Islet of Langerhans (tissue), 1 donor: ENCODE data around the gene STS.

Source experiments
- FAIRE-seq: peaks from one replicate; lab custom pipeline; 2011; peaks lifted over from hg19 to GRCh38; lab: Jason Lieb, UNC

Gene STS, protein sequence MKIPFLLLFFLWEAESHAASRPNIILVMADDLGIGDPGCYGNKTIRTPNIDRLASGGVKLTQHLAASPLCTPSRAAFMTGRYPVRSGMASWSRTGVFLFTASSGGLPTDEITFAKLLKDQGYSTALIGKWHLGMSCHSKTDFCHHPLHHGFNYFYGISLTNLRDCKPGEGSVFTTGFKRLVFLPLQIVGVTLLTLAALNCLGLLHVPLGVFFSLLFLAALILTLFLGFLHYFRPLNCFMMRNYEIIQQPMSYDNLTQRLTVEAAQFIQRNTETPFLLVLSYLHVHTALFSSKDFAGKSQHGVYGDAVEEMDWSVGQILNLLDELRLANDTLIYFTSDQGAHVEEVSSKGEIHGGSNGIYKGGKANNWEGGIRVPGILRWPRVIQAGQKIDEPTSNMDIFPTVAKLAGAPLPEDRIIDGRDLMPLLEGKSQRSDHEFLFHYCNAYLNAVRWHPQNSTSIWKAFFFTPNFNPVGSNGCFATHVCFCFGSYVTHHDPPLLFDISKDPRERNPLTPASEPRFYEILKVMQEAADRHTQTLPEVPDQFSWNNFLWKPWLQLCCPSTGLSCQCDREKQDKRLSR

GRCh38 chrX:7147413-7147977, at the start of gene STS:
Gene STS (plus strand): TSS chrX:7147712. CDS start chrX:7253200, 105,488 bp downstream.
- FAIRE-seq = no peak

GRCh38 chrX:7100022-7100421, 47.5 kb upstream of the STS start:
- no peak for FAIRE-seq

DNA sequence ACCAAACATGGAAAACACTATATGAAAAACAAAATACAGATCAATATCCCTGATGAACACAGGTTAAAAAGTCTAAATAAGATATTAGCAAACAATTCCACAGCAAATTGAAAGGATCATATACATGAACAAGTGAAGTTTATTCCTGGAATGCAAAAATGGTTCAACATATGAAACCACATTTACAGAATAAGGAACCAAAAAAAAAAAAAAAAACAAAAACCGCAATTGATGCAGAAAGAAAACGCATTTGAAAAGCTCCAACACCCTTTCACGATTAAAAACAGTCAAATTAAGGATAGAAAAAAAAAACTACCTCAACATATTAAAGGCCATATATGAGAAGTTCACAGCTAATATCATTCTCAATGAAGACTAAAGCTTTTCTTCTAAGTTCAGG, 45.4 kb upstream of the STS start:
- FAIRE-seq = peak; percentile 45

DNA sequence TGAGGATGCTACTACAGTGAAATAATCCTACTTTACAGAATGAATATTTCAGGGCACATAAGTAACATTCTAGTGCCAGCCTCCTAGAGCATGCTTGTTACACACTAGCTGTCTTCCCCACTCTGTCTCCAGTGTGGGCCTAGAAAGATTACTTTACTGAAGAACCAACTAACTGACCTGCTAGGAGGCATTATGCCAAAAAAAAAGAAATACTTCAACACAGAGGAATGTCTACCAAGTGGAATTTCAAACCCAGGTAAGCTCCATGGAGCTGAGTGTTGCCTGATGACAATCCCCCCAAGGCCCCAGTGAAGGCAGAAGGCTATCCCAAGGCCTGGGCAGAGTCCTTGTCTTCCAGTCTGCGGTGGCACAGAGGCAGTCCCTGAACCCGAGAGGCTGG, 40.9 kb upstream of the STS start:
- no peak for FAIRE-seq

- FAIRE-seq = no peak
These were observed 39.5 kb upstream of the STS start for GRCh38 chrX:7108030-7108429.

- FAIRE-seq = no peak
These were observed 38.4 kb upstream of the STS start for GRCh38 chrX:7109049-7109531.

- no peak for FAIRE-seq
These were observed 37.4 kb upstream of the STS start for GRCh38 chrX:7109838-7110793.

- FAIRE-seq = no peak
These were observed 36.7 kb upstream of the STS start for GRCh38 chrX:7110821-7111276.

- no peak for FAIRE-seq
These were observed 36.0 kb upstream of the STS start for GRCh38 chrX:7111518-7111917.

- FAIRE-seq = no peak
These were observed 35.4 kb upstream of the STS start for GRCh38 chrX:7112071-7112470.

DNA sequence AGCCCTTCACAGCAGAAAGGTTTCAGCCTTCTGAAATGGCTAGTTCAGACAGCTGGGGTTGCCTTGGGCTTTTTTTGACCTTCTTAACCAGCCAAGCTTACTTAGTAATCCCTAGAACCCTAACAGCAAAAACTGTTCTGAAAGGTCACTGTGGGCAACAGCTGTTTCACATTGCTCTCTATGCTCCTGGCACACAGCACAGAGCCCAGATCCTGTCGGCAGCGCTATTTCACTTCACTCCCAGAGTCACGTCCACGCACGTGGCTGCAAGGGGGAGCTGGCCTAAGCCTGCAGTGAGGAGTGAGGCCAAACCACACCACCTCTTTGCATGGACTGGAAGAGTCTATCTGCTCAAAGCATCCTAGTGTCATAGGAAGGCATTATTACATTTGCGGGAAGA, 32.0 kb upstream of the STS start:
- FAIRE-seq = no peak

DNA sequence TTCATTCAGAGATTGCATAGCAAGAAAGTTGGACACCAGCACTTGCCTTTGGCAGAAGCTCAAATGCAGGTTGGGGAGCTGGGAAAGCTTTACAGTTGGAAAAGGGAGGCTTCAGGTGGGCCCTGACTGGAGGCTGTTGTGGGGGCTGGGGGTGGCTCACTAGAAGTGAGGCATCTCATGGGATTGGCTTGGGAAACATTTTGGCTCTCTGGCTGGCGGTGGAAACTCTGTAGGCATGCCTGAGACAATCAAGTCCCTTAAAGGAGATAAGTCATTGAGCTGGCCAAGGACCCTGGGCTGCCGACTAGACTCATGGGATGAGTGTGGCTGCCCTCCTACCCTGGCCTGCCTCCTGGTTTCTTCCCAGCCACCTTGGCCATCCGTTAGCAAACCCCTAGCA, 31.4 kb upstream of the STS start:
- no peak for FAIRE-seq

DNA sequence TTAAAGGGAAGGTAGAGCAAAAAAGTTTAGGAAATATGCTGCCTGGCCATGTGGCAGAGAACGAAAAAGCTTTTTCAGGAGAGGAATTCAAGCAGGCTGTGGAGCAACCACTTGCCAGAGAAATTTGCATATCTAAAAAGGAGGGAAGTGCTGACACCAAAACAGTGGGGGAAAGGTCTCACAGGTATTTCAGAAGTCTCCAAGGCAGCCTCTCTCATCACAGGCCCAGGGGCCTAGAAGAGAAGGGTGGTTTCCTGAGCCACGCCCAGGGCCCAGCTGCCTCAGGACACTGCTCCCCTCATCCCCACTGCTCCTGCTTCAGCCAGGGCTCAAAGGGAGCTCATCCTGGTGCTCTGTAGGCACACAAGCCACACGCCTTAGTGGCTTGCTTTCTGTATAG, 29.9 kb upstream of the STS start:
- FAIRE-seq = no peak

- FAIRE-seq = peak; percentile 72
These were observed 27.3 kb upstream of the STS start for GRCh38 chrX:7119950-7120877.

DNA sequence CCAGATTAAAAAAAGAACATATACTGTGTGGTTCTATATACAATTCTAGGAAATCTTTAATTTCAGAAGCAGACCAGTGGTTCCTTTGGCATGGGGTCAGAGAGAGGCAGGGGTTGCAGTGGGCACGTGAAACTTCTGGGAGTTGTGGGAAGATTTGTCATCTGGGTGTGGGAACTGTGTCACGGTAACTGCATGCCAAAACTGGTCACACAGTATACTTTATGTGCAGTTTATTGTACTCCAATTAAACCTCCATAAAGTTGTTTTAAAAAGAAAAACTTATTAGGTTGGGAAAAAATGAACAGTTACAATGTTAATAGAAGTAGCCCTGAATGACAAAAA, 26.7 kb upstream of the STS start:
- FAIRE-seq = no peak

- no peak for FAIRE-seq
These were observed 20.5 kb upstream of the STS start for GRCh38 chrX:7127056-7127455.

- no peak for FAIRE-seq
These were observed 15.9 kb upstream of the STS start for GRCh38 chrX:7131621-7132020.

GRCh38 chrX:7132335-7133049, 15.0 kb upstream of the STS start:
- FAIRE-seq = peak; percentile 92

DNA sequence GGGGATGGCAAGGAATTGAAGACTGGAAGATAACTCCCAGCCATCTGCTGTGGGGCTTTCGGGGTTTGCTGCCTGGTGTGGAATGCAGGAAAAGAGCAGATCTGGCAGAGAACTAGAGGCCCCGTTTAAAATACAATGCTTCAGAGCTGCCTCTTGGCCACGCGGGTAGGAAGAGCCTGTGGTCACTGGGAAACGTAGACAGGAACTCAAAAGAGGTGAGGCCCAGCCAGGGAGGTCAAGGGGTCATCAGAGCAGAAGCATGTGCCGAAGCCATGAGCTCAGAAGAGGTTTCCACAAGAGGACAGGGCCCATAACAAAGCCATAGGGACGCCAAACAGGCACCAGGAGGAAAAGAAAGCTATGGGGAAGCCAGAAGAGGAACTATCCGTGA, 14.5 kb upstream of the STS start:
- FAIRE-seq = no peak

DNA sequence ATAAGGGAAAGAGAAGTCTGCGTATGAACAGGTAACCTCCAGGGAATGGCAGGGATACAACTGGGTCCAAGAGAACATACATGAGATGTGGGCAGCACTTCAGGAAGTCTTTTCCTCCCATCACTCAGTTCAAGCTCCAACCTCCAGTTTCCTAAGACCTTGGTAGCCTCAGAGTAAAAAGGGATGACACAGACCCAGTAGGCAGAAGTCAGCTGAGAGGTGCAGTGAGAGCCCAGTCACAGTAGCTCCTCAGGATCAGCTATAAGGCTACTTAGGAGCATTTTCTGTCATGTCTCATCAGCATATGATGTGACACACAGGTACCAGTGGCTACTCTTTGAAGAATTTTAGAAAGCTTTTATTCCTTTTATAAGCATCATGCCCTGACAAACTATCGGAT, 12.5 kb upstream of the STS start:
- no peak for FAIRE-seq
